Endothelial cell (in vitro differentiated cells): ENCODE measurements around the gene PPIL6. TPM values are rescaled to one million over a fixed set of nuclear protein-coding genes. Genes with fewer than 3 reads are reported as not detected.

Experiments
- DNase-seq: peaks from one replicate; pipeline ENCODE4 v3.0.0; 2021; ENCODE audit warnings: low spot score
- H3K27ac Mint-ChIP-seq: one replicate; pipeline ENCODE4 v1.8.0; 2021; ENCODE audit warnings: mixed read lengths, inconsistent platforms; ENCODE audit not compliant: unreplicated experiment
- H3K27me3 Mint-ChIP-seq: one replicate; pipeline ENCODE4 v1.8.0; 2021; ENCODE audit warnings: mild to moderate bottlenecking, moderate library complexity, mixed read lengths, inconsistent platforms; ENCODE audit not compliant: unreplicated experiment
- H3K36me3 Mint-ChIP-seq: one replicate; pipeline ENCODE4 v1.8.0; 2021; ENCODE audit warnings: mild to moderate bottlenecking, low read depth, mixed read lengths, inconsistent platforms; ENCODE audit not compliant: unreplicated experiment
- H3K4me1 Mint-ChIP-seq: one replicate; pipeline ENCODE4 v1.8.0; 2021; ENCODE audit warnings: mild to moderate bottlenecking, mixed read lengths, inconsistent platforms; ENCODE audit not compliant: unreplicated experiment
- H3K4me3 Mint-ChIP-seq: one replicate; pipeline ENCODE4 v1.8.0; 2021; ENCODE audit warnings: mild to moderate bottlenecking, mixed read lengths, inconsistent platforms; ENCODE audit not compliant: unreplicated experiment
- H3K9me3 Mint-ChIP-seq: one replicate; pipeline ENCODE4 v1.8.0; 2021; ENCODE audit warnings: mixed read lengths, inconsistent platforms; ENCODE audit not compliant: unreplicated experiment
- CTCF ChIP-seq: fragments of 200-600 bp; sonication (generic); IDR thresholded peaks from one replicate; pipeline ENCODE4 v1.5.0; 2021; ENCODE audit warnings: antibody characterized with exemption; ENCODE audit not compliant: unreplicated experiment
- total RNA-seq: library from RNA; stranded (reverse); fragmentation: NEBNext Ultra II Directional; extraction: Animal tissue kit (Norgen Biotek cat#: 25700); gene quantifications from one replicate; pipeline ENCODE4 v1.2.1, GENCODE V29; 2021; ENCODE audit not compliant: unreplicated experiment

Gene PPIL6
- total RNA-seq, 1 donor from 2014 or later = 0.95 TPM

- Mint-ChIP-seq H3K27ac (no peak overlapping the region), H3K27me3 (peaks cover 19% of the 10 kb centered on the region), H3K4me3 (peak overlapping the region; percentile 0), H3K9me3 (no peaks in the 10 kb centered on the region), H3K36me3 (peaks cover 20% of the 10 kb centered on the region), H3K4me1 (no peaks in the 10 kb centered on the region)
- no peak for TF ChIP-seq CTCF
- DNase-seq = no peak
Observed at GRCh38 chr6:109446072-109446471, 5.6 kb upstream of the PPIL6 start.

GRCh38 chr6:109445382-109445781 lies 5.0 kb upstream of the PPIL6 start:
- Mint-ChIP-seq H3K36me3 (peaks cover 20% of the 10 kb centered on the region), H3K27ac (no peak overlapping the region), H3K27me3 (peaks cover 19% of the 10 kb centered on the region), H3K4me3 (no peak overlapping the region), H3K9me3 (no peaks in the 10 kb centered on the region), H3K4me1 (no peaks in the 10 kb centered on the region)
- DNase-seq = no peak
- no peak for TF ChIP-seq CTCF

- peaks cover 25% of the 10 kb centered on the region for H3K27me3 Mint-ChIP-seq
- no peaks in the 10 kb centered on the region for H3K9me3 Mint-ChIP-seq
- H3K4me1 Mint-ChIP-seq = peaks cover 6% of the 10 kb centered on the region
- peak overlapping the region; percentile 47 for H3K4me3 Mint-ChIP-seq
- DNase-seq = no peak
- H3K36me3 Mint-ChIP-seq = peaks cover 18% of the 10 kb centered on the region
- TF ChIP-seq CTCF = no peak
- no peak overlapping the region for H3K27ac Mint-ChIP-seq
Observed at GRCh38 chr6:109443425-109443950, 3.1 kb upstream of the PPIL6 start.

- Mint-ChIP-seq H3K4me1 (peaks cover 6% of the 10 kb centered on the region), H3K4me3 (peak overlapping the region; percentile 95), H3K27ac (no peak overlapping the region), H3K27me3 (peaks cover 23% of the 10 kb centered on the region), H3K9me3 (no peaks in the 10 kb centered on the region), H3K36me3 (peaks cover 13% of the 10 kb centered on the region)
- TF ChIP-seq CTCF = no peak
- DNase-seq = no peak
Observed at GRCh38 chr6:109442393-109442924, 2.0 kb upstream of the PPIL6 start.

- peaks cover 8% of the 10 kb centered on the region for H3K36me3 Mint-ChIP-seq
- peaks cover 22% of the 10 kb centered on the region for H3K27me3 Mint-ChIP-seq
- H3K27ac Mint-ChIP-seq = peak overlapping the region; percentile 86
- H3K9me3 Mint-ChIP-seq = no peaks in the 10 kb centered on the region
- H3K4me3 Mint-ChIP-seq = peak overlapping the region; percentile 95
- TF ChIP-seq CTCF = peak; percentile 12
- DNase-seq = peak; percentile 58
- H3K4me1 Mint-ChIP-seq = peaks cover 6% of the 10 kb centered on the region
Observed at GRCh38 chr6:109441069-109441816, 815 bp upstream of the PPIL6 start.
